Left lobe of liver (tissue), 2 donors: ENCODE results near the gene FAM98C. TPM values are rescaled to one million over a fixed set of nuclear protein-coding genes. Genes with fewer than 3 reads are reported as not detected.
"Not testable (repeated sequence)": the region's sequence is repeated elsewhere in the genome, so short reads cannot be mapped to it uniquely, and the experiment has no call there.

ENCODE experiments used
- ATAC-seq: fragments of 200-7000 bp; cut with Tn5 transposase; one replicate; pipeline ENCODE4 v1.9.1; 2020; ENCODE audit warnings: mild to moderate bottlenecking, moderate library complexity
- DNase-seq: peaks from one replicate; pipeline ENCODE4 v3.0.0-alpha.2; 2020; ENCODE audit warnings: low spot score
- total RNA-seq: library from RNA; stranded (reverse); gene quantifications from one replicate; pipeline ENCODE4 v1.2.1, GENCODE V29; 2021
- donor health status: DM: no; HTN: no; CAD: no; lungs with moderate emphysema.
- donor health status: DM: no; HTN: yes; CAD: no.

The FAM98C gene
- total RNA-seq: 8.7 TPM

DNA sequence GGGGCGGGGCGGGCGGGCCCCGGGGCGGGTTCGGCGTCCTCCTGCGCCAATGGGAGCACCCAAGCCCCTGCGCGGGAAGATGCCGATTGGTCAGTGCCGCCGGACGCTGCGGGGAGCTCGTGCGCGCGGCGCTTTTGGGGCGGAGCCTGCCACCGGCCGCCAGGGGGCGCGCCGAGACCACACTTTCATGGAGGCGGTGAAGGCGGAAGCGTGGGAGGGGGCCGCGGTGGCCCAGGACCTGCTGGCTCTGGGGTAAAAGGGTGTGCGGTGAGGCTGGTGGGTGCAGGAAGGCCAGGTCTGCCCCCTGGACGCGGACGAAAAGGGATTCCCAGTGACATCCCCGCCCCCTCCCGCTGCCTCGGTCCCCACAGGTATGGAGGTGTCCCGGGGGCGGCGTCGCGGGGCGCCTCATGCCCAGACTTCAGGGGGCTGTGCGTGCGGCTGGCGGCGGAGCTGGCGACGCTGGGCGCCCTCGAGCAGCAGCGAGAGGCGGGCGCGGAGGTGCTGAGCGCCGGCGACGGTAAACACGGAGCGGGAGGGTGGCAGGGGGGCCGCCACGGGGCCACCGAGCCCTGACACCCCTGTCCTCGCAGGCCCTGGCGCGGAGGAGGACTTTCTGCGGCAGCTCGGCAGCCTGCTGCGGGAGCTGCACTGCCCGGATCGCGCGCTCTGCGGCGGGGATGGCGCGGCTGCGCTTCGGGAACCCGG, at the start of gene FAM98C:
FAM98C (plus strand) TSS at position 127 of the 708 bp plus-strand sequence; CDS start at position 188, 61 bp downstream.
- DNase-seq: peak; percentile 97
- ATAC-seq: peak; percentile 98

DNA sequence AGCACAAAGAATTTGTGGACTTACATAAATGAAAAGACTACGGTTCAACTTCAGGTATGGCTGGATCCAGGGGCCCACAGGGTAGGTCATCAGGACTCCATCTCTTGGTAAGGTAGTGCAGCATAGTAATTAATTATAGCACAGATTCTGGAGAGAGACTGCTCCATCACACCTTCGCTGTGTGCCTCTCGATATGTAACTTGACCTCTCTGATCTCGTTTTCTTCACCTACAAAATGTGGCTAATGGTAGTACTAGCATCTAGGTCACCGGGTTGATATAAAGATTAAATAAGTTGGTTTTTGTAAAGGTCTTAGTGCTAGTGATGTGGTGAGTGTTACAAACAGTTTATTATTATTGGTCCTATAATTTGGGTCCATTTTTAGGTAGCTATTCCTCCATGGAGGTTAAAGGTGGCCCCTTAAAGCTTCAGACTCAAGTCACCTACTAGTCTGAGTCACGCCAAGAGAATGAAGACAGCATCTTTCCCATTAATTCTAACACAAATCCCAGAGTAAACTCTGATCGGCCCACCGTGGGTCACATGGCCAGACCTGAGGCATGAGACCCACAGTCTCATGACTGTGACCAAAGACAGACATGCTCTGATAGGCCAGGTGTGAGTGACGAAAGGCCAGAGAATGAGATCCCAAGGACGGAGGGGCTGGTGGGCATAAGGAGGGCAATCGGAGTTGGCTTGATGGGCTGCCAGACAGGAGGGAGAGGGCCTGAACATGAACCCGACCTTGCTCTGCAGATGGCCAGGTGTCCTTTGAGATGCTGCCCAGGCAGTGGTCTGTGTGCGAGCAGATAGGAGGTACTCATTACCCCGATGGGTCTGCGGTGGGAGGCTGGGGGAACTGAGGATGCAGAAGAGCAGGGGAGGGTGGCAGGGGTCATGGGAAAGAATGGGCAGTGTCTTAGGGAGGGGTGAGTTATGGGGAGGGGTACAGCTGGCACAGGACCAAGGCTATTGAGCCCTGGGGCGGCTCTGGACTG, 46.9 kb upstream of the FAM98C start:
- ATAC-seq: no peak

GRCh38 chr19:38358071-38358470, 44.8 kb upstream of the FAM98C start:
- ATAC-seq: no peak

More for the DNA sequence above, 46.9 kb upstream of the FAM98C start:
- no peak for DNase-seq

GRCh38 chr19:38359242-38360021, 43.5 kb upstream of the FAM98C start:
- ATAC-seq (no peak), DNase-seq (no peak)

More at GRCh38 chr19:38358071-38358470, 44.8 kb upstream of the FAM98C start:
- DNase-seq: no peak

DNA sequence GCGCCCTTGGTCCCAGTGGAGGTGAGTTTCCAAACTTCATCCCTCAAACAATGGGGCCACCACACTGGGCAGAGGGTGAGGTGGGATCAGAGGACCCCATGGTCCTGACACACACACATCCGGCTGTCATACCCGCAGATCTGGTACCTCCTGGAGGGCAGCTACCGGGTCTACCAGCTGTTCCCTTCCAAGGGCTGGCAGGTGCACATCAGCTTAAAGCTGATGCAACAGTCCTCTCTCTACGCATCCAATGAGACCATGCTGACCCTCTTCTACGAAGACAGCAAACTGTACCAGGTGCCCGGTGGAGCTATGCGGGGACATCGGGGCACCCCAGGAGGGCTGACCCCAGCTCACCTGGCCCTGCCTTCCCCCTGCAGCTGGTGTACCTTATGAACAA, 42.5 kb upstream of the FAM98C start:
- no peak for ATAC-seq
- DNase-seq: no peak

DNA sequence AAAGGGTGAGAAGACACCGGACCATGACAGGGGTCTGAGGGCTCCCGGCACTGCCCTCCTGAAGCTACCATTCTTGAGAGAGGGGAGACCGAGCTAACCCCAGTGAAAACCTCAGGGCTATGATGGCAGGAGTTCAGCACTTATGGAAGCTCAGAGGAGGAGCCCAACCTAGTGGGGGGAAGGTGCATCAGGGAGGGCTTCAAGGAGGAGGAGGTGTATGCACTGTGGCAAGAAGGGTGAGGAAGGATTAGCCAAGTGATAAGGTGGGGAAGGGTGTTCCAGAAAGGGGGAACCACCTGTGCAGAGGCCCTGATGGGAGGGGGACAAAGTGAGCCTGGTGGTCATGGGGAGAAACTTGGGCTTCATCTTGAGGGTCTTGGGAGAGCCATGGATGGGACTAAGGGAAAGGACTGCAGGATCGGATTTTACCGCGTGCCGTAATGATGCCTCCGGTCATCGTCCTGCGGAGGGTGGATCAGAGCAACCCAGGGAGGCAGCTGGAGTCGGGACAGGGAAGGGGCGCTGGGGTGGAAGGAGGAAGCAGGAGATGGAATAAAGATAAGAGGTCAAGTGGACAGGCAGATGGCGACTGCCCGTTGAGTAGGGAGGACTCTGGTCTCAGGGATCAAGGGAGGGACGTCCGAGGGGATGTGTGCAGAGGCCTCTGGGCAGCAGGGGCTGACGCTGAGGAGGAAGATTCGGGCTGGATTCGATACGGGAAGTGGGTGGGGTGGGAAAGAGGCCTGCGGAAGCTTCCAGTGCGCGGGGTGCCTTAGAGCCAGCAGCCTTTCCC, 41.9 kb upstream of the FAM98C start:
- ATAC-seq (peak; percentile 36), DNase-seq (no peak)

GRCh38 chr19:38361633-38362075, 41.2 kb upstream of the FAM98C start:
- ATAC-seq: peak; percentile 73
- no peak for DNase-seq

DNA sequence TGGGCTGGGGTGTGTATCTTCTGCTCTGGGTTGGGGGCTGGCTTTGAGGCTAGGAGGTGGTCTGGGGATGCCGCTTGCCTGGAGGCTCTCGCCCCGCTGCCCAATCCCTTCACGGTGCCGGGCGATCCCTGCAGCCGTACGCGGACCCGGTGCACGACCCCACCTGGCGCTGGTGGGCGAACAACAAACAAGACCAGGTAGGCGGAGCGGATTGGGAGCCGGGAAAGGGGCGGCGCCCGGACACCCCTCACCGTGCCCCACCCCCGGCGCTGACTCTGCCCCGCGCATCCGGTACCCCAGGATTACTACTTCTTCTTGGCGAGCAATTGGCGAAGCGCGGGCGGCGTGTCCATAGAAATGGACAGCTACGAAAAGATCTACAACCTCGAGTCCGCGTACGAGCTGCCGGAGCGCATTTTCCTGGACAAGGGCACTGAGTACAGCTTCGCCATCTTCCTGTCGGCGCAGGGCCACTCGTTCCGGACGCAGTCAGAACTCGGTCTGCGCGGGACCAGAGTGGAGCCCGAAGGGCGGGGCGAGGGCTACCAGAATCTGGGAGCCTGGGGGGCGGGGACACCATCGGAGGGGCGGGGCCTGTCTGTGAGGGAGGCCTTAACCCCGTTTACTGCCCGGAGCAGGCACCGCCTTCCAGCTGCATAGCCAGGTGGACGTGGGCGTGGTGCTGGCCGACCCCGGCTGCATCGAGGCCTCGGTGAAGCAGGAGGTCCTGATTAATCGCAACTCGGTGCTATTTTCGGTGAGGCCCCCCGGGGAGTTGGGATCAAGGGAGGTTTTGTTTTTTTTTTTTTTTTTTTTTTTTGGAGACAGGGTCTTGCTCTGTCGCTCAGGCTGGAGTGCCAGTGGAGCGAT, 40.6 kb upstream of the FAM98C start:
- ATAC-seq (peak; percentile 65), DNase-seq (peak; percentile 63)

DNA sequence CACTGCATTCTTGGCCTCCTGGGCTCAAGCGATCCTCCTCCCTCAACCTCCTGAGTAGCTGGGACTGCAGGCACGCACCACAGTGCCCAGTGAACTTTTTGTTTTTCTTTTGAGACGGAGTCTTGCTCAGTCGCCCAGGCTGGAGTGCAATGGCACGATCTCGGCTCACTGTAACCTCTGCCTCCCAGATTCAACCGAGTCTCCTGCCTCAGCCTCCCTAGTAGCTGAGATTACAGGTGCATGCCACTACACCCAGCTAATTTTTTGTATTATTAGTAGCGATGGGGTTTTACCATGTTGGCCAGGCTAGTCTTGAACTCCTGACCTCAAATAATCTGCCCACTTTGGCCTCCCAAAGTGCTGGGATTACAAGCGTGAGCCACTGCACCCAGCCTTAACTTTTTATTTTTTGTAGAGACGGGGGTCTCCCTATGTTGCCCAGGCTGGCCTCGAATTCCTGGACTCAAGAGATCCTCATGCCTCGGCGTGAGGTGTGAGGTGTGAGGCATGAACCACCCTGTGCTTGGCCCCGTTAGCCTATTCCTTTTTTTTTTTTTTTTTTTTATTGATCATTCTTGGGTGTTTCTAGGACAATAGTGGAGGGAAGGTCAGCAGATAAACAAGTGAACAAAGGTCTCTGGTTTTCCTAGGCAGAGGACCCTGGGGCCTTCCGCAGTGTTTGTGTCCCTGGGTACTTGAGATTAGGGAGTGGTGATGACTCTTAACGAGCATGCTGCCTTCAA, 39.8 kb upstream of the FAM98C start:
- not testable (repeated sequence) for ATAC-seq, DNase-seq

DNA sequence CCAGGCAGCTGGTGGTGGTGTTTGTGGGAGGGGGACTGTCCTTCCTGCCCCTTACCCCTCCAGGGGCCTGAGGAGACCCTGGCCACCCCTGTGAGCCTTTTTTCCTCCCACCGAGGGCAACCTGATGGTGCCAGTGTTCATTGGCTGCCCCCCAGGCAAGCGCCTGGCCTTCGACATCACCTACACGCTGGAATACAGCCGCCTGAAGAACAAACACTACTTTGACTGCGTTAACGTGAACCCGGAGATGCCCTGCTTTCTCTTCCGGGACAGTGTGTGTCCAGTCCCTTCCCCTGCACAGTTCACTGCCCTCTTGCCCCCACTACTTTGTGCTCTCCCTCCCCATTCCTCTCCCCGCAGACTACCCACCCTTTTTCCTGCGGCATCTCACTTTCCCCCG, 35.9 kb upstream of the FAM98C start:
- DNase-seq: no peak
- ATAC-seq: no peak

DNA sequence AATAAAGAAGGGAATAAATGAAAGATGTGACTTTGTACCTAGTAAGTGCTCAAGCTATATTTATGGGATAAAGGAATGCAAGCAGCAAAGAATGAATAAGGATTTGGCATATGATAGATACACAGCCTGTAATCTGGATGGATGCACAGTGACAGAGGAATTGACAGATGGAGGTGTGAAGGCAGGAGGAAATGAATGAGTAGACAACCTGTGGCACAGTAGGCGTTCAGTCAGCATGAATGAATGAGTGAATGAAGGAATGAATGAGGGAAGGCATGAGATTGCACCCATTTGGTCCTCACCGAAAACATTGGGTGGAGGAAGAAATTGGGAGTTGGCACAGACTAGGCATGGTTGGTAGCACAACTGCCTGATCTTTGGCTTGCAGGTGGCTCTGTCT, 33.3 kb upstream of the FAM98C start:
- DNase-seq: no peak
- no peak for ATAC-seq

DNA sequence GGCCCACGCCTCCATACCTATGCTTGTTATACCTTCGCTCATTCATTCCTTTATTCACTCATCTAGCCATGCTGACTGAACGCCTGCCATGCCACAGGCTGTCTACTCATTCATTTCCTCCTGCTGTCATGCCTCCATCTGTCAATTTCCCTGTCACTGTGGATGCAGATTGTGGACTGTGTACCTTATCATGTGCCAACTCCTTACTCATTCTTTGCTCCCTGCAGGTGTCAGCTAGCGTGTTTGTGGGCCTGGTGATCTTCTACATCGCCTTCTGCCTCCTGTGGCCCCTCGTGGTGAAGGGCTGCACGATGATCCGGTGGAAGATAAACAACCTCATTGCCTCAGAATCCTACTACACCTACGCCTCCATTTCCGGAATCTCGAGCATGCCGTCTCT, 32.6 kb upstream of the FAM98C start:
- ATAC-seq: no peak
- no peak for DNase-seq

DNA sequence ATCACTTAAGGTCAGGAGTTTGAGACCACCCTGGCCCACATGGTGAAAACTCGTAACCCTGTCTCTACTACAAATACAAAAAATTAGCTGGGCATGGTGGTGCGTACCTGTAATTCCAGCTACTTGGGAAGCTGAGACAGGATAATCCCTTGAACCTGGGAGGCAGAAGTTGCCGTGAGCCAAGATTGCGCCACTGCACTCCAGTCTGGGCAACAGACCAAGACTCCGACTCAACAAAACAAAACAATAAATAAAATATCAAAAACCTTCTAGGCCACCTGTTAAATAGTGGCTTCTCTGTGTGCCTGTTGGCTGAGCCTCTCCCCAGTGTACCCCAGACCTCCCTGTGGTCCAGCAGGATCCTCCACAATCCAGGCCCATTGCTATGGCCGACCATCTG, 31.8 kb upstream of the FAM98C start:
- ATAC-seq: no peak
- no peak for DNase-seq

GRCh38 chr19:38373907-38374331, 29.0 kb upstream of the FAM98C start:
- DNase-seq (no peak), ATAC-seq (no peak)

DNA sequence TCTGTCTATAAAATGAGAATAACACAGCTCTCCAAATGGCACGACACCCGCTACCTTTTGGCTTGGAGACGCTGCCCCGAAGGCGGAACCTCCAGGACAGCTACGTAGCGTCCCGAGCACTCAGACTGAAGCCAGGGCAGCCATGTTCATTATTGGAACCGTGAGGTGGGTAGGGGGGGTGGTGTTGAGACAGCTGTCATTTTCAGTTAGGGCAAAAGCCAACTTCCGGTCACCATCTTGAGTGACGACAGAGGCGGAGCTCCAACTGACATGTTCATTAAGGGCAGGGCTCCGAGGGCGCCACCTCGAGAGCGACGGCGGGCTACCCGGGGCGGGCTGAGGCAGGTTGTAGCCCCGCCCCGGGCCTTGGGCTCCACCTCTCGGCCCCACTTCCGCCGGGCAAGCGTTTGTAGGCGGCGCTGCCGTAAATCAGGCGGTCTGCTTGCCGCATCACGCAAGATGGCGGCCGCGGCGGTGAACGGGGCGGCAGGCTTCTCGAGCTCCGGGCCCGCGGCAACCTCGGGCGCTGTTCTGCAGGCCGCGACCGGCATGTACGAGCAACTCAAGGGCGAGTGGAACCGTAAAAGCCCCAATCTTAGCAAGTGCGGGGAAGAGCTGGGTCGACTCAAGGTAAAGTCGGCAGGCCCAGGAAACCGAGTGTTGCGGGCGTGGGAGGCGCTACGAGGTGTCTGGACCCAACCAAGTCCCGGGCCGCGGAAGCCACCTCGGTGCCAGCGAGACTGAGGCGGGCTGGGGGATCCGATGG, 28.4 kb upstream of the FAM98C start, which contains the start of gene PSMD8:
PSMD8 (plus strand) TSS at position 240 of the 766 bp plus-strand sequence; CDS start at position 271, 31 bp downstream.
- peak; percentile 98 for ATAC-seq

DNA sequence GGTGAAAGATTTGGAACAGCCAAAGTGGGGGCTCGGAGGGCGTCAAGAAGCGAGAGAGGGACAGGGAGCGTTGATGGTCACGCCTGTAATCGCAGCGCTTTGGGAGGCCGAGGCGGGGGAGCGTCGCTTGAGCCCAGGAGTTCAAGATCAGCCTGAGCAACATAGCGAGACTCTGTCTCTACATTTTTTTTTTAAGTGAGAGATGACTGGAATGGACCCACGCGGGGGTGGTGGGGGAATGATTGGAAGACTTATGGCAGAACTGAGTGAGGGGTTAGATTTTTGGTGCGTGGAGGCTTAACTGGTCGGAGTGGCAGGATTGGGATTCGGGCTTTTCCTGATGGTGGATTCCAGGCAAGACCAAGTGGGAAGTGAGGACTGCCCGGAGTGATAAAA, 27.8 kb upstream of the FAM98C start:
- DNase-seq (no peak), ATAC-seq (peak; percentile 3)

More for the DNA sequence above, 28.4 kb upstream of the FAM98C start, which contains the start of gene PSMD8:
- DNase-seq: peak; percentile 99

DNA sequence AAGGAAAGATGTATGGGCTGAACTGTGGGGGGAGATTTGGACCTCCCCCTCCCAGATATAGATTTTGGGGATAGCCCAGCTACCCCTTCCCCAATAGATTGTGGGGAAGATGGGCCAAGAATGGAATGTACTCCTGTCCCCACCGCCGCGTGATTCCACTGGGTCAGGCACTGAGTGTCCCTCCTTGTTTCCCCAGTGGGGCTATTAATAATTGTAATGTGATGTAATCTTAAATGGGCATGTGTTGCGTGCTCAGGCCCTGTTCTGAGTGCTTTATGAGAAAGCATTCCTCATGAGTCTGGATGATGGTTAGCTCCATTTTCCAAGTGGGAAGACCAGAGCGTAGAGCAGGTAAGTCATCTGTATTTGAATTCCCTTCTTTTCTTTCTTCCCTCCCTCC, 27.1 kb upstream of the FAM98C start:
- no peak for DNase-seq
- ATAC-seq: no peak
